ENCODE data around the gene CCT6A. TPM values are rescaled to one million over a fixed set of nuclear protein-coding genes. Genes with fewer than 3 reads are reported as not detected.
"Not testable (repeated sequence)": the region's sequence is repeated elsewhere in the genome, so short reads cannot be mapped to it uniquely, and the experiment has no call there.

CCT6A gene
- total and polyA plus RNA-seq, 2 experiments from 2014 or later = 121 to 206 TPM

DNA sequence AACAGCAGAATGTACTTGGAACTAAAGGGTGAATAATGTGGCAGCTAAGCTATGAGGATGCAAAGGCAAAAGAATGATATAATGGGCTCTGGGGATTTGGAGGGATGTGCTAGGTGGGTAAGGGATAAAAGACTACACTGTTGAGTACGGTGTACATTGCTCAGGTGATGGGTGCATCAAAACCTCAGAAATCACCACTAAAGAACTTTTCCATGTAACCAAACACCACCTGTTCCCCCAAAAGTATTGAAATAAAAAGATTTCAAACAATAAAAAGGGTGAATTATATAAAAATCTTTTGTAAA is 56.3 kb downstream of the CCT6A start:
- Histone ChIP-seq H4K20me1 (ENCODE audit: insufficient read depth, poor library complexity, severe bottlenecking) (no peaks in the 10 kb centered on the region), H3K27ac (no peak overlapping the region), H3K9me2 (replicated peaks; ENCODE audit: insufficient read depth) (no peaks in the 10 kb centered on the region), H3K79me2 (peaks cover 10% of the 10 kb centered on the region), H3K4me2 (no peak overlapping the region), H3K27me3 (no peaks in the 10 kb centered on the region), H3K36me3 (replicated peaks; ENCODE audit: insufficient read depth, low read depth) (no peaks in the 10 kb centered on the region), H3K9me3 (ENCODE audit: low read depth) (no peaks in the 10 kb centered on the region), H3K4me1 (ENCODE audit: insufficient read depth) (no peaks in the 10 kb centered on the region), H2AFZ (no peak overlapping the region), H3K4me3 (no peak overlapping the region)
- DNase-seq (ENCODE audit: low spot score) = no peak
- TF ChIP-seq EZH2 (IDR thresholded peaks at IDR 0.05; ENCODE audit: borderline replicate concordance) (no peak), EZH2phosphoT487 (IDR thresholded peaks at IDR 0.05; ENCODE audit: low read depth, severe bottlenecking, unreplicated experiment) (no peak)
- TF ChIP-seq, protein P1, sequence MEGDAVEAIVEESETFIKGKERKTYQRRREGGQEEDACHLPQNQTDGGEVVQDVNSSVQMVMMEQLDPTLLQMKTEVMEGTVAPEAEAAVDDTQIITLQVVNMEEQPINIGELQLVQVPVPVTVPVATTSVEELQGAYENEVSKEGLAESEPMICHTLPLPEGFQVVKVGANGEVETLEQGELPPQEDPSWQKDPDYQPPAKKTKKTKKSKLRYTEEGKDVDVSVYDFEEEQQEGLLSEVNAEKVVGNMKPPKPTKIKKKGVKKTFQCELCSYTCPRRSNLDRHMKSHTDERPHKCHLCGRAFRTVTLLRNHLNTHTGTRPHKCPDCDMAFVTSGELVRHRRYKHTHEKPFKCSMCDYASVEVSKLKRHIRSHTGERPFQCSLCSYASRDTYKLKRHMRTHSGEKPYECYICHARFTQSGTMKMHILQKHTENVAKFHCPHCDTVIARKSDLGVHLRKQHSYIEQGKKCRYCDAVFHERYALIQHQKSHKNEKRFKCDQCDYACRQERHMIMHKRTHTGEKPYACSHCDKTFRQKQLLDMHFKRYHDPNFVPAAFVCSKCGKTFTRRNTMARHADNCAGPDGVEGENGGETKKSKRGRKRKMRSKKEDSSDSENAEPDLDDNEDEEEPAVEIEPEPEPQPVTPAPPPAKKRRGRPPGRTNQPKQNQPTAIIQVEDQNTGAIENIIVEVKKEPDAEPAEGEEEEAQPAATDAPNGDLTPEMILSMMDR (IDR thresholded peaks at IDR 0.05; ENCODE audit: poor library complexity) = no peak
- 100% methylated on average over 1 of the region's 1 CpG for WGBS (ENCODE audit: low lambda C conversion rate, missing lambda C conversion rate)

DNA sequence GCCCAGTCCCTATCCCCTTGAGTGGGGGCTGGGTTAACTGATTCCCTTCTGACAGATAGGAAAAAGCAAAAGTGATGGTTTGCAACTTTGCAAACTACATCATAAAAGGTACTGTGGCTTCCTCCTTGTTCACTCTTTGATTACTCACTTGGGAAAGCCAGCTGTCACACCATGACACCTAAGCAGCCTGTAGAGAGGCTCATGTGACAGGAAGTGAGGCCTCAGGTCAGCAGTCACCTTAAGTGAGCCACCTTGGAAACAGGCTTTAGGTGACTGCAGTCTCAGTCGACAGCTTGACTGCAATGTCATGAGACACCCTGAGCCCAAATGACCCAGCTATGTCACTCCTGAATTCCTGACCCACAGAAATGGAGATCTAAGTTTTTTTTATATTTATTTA is 59.0 kb downstream of the CCT6A start:
- H3K4me1 ChIP-seq (ENCODE audit: insufficient read depth) = no peaks in the 10 kb centered on the region
- no peaks in the 10 kb centered on the region for H3K9me3 ChIP-seq (ENCODE audit: low read depth)
- no peaks in the 10 kb centered on the region for H3K27me3 ChIP-seq
- no peak overlapping the region for H3K4me2 ChIP-seq
- H3K79me2 ChIP-seq = peaks cover 3% of the 10 kb centered on the region
- no peaks in the 10 kb centered on the region for H3K36me3 ChIP-seq (replicated peaks; ENCODE audit: insufficient read depth, low read depth)
- no peak for DNase-seq (ENCODE audit: low spot score)
- no peak for TF ChIP-seq EZH2phosphoT487 (IDR thresholded peaks at IDR 0.05; ENCODE audit: low read depth, severe bottlenecking, unreplicated experiment)
- TF ChIP-seq, protein P1 (IDR thresholded peaks at IDR 0.05; ENCODE audit: poor library complexity) = no peak
- TF ChIP-seq EZH2 (IDR thresholded peaks at IDR 0.05; ENCODE audit: borderline replicate concordance) = no peak
- no peak overlapping the region for H3K4me3 ChIP-seq
- 63% methylated on average over 1 of the region's 1 CpG for WGBS (ENCODE audit: low lambda C conversion rate, missing lambda C conversion rate)
- H3K27ac ChIP-seq = no peak overlapping the region
- no peaks in the 10 kb centered on the region for H3K9me2 ChIP-seq (replicated peaks; ENCODE audit: insufficient read depth)
- no peaks in the 10 kb centered on the region for H4K20me1 ChIP-seq (ENCODE audit: insufficient read depth, poor library complexity, severe bottlenecking)
- H2AFZ ChIP-seq = no peak overlapping the region

DNA sequence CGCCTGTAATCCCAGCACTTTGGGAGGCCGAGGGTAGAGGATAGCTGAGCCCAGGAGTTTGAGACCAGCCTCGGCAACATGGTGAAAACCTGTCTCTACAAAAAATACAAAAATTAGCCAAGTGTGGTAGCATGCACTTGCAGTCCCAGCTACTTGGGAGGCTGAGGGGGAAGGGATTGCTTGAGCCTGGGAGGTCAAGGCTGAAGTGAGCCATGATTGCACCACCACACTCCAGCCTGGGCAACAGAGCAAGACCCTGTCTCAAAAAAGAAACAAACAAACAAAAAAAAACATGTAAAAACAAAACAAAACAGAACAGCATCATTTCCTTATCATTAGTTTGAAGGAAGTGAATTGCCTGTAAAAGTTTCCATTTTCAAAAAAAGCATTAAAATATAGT is 60.7 kb downstream of the CCT6A start:
- H4K20me1 ChIP-seq (ENCODE audit: insufficient read depth, poor library complexity, severe bottlenecking); H3K9me2 ChIP-seq (replicated peaks; ENCODE audit: insufficient read depth); H3K4me1 ChIP-seq (ENCODE audit: insufficient read depth); H3K4me2 ChIP-seq; H3K4me3 ChIP-seq; H3K27ac ChIP-seq; H3K79me2 ChIP-seq; H3K27me3 ChIP-seq; H3K36me3 ChIP-seq (replicated peaks; ENCODE audit: insufficient read depth, low read depth); DNase-seq (ENCODE audit: low spot score); H3K9me3 ChIP-seq (ENCODE audit: low read depth); H2AFZ ChIP-seq: not testable (repeated sequence)
- 83% methylated on average over 3 of the region's 3 CpGs for WGBS (ENCODE audit: low lambda C conversion rate, missing lambda C conversion rate)

Small RNAs within 50 kb of the gene (small RNA-seq; reads per million reads assigned to genes)
- gene SNORA15 (not detected), gene SNORA22B (0.16 reads per million)

Other genes starting within 250 kb of the CCT6A start
- gene SEPTIN14, start 189.0 kb upstream of the CCT6A start, total RNA-seq = not detected in 2 replicates
- gene SEPTIN14, start 189.0 kb upstream of the CCT6A start, polyA plus RNA-seq = not detected in 2 replicates
- 4.8 and 5.4 TPM in 2 replicates for gene ZNF713, start 164.3 kb upstream of the CCT6A start, total RNA-seq
- 1.8 and 1.9 TPM in 2 replicates for gene ZNF713, start 164.3 kb upstream of the CCT6A start, polyA plus RNA-seq
- 13.7 and 18.6 TPM in 2 replicates for gene MRPS17, start 99.9 kb upstream of the CCT6A start, total RNA-seq
- 26.1 and 30.3 TPM in 2 replicates for gene MRPS17, start 99.9 kb upstream of the CCT6A start, polyA plus RNA-seq
- gene NIPSNAP2, start 87.2 kb upstream of the CCT6A start, total RNA-seq = 46.0 and 47.6 TPM in 2 replicates
- 46.2 and 51.6 TPM in 2 replicates for gene NIPSNAP2, start 87.2 kb upstream of the CCT6A start, polyA plus RNA-seq
- gene PSPH, start 321 bp upstream of the CCT6A start, total RNA-seq = 160 TPM in 2 replicates
- 35.5 and 48.0 TPM in 2 replicates for gene PSPH, start 321 bp upstream of the CCT6A start, polyA plus RNA-seq
- 139 and 161 TPM in 2 replicates for gene SUMF2, start 12.5 kb downstream of the CCT6A start, total RNA-seq
- 163 and 181 TPM in 2 replicates for gene SUMF2, start 12.5 kb downstream of the CCT6A start, polyA plus RNA-seq
- not detected in 2 replicates for gene PHKG1, start 41.2 kb downstream of the CCT6A start, total RNA-seq
- 0.13 and 0.28 TPM in 2 replicates for gene PHKG1, start 41.2 kb downstream of the CCT6A start, polyA plus RNA-seq
- gene CHCHD2, start 54.7 kb downstream of the CCT6A start, total RNA-seq = 121 and 124 TPM in 2 replicates
- 173 and 189 TPM in 2 replicates for gene CHCHD2, start 54.7 kb downstream of the CCT6A start, polyA plus RNA-seq
- gene NUPR2, start 64.7 kb downstream of the CCT6A start, total RNA-seq = not detected in 2 replicates
- gene NUPR2, start 64.7 kb downstream of the CCT6A start, polyA plus RNA-seq = not detected in 2 replicates